NCI-H345 treated with DMSO at 0.1 percent for 48 hours (cell line): ENCODE data around the gene PSMF1.

Source experiments
- DNase-seq: peaks from one replicate; lab custom pipeline; 2025; ENCODE audit not compliant: unreplicated experiment; lab: John Stamatoyannopoulos, UW

The PSMF1 gene

DNA sequence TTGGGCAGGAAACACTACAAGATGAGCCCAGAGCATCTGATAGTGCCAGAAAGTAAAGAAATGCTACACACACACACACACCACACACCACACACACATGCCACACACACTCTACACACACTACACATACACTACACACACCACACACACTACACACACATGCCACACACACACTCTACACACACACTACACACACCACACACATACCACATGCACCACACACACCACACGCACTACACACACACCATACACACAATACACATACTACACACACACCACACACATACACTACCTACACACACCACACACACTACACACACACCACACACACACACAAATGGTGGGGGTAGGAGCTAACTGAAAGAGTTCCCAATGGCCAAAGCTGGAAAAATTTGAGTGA is 69.9 kb downstream of the PSMF1 start:
- DNase-seq, result no peak

DNA sequence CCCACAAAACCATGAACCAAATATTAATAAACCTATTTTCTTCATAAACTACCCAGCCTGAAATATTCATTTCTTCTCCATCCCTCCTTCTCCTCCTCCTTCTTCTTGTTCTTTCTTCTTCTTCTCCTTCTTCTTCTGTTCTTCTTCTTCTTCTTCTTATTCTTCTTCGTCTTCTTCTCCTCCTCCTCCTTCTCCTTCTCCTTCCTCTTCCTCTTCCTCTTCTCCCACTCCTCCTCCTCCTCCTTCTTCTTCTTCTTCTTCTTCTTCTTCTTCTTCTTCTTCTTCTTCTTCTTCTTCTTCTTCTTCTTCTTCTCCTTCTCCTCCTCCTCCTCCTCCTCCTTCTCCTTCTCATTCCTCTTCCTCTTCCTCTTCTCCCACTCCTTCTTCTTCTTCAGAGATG is 71.4 kb downstream of the PSMF1 start:
- DNase-seq, result no peak

GRCh38 chr20:1190847-1191246 is 72.4 kb downstream of the PSMF1 start:
- no peak for DNase-seq

DNA sequence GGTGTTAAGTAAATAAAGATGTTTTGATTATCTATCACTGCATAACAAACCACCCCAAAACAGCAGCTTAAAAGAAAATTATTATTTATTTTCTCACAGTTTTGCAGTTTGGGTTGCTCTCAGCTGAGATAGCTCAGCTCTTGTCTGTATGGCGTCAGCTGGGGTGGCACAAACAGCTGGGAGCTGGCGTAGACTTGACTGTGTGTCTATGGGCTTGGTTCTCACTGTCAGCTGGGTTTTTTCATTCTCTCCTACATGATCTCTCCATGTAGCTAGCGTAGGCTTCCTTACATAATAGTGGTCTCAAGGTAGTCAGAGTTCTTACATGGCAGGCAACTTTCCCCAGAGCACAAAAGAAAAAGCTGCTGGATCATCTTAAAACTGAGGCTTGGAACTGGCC is 72.9 kb downstream of the PSMF1 start:
- DNase-seq, result no peak

- no peak for DNase-seq
Measured at GRCh38 chr20:1195226-1195625, 76.8 kb downstream of the PSMF1 start.

DNA sequence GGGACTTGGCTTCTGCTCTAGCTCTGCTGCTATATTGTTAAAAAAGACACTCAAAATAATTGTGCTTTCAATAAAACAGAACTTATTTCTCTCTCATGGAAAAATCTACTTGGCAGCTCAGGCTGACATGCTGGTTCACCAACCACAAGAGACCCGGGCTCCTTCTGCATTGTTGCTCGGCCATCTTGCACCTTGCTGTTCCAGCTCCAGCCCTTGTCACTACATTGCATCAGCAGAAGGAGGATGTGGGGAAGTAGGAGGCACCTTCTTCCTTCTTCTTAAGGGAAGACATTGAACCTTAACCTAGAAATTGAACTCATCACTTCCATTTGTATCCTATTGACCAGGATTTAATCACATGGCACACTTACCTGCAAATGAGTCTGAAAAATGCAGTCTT is 78.2 kb downstream of the PSMF1 start:
- no peak for DNase-seq

- DNase-seq, result no peak
Measured at GRCh38 chr20:1197801-1198200, 79.4 kb downstream of the PSMF1 start.

DNA sequence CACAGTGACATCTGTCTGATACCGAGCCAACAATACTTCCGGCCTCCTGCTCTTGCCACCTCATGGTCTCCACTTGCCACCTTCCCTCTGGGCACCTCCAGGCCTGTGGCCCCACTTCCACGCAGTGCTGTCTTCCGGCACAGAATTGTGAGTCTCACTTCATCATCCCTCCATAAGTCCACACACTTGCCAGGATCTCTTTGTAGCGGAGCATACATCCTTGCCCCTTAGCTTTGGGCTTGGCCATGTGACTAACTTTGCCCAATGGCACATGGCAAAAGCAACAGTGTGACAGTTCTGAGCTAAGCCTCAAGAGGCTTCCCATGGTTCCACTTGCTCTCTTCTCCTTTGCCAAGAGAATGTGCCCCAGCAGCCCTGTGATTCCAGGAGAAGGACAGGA is 80.3 kb downstream of the PSMF1 start:
- no peak for DNase-seq

- DNase-seq, result no peak
Measured at GRCh38 chr20:1199212-1199873, 80.9 kb downstream of the PSMF1 start.

DNA sequence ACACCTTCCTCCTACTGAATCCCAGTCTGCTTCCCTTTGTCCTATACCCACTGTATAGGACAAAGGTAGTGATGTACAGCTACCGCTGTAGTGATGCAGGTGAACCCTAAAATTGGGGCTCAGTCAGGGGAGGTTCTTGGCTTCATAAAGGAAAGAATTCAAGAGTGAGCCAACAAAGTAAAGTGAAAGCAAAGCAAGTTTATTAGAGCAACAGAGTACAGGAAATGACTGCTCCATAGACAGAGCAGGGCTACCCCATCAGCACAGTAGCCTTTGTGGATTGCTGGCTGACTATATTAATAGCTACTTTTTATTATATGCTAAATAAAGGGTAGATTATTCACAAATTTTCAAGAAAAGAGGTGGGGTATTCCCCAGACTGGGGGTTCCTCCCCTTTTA is 81.6 kb downstream of the PSMF1 start:
- no peak for DNase-seq

DNA sequence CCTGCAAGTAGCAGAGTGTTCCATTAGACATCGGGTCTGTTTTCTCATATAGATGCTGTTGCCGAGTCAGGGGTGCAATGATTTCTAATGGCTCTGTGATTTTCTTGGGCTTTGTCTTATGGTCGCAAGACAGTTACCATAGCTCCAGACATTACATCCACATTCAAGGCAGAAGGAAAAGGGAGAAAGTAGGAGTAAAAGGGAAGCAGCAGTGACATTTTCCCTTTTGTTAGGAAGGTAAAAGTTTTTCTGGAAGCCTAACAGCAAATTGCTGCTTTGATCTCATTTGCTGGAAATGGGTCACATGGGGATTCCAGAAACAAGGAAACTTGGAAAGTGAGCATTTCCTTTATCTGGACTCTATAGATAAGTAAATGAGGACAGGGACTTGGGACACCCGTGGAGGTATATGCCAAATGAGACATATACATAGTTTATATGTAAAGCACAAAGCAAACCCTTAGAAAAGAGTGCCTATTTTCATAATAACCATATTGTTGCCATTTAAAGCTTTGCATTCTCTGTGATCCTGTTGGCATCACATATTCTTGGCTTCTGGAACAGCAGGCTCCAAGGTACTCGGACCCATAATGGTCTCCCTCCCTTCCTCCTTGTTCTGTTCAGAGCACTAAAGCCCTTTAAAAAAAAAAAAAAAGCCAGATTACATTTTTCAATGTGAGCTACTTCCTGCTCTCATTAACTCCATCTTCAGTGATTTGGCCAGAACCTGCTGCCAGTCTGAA is 84.5 kb downstream of the PSMF1 start, which contains the start of gene C20orf202:
C20orf202 (plus strand) TSS at position 693 of the 743 bp plus-strand sequence. CDS start 132 bp downstream, outside the sequence.
- DNase-seq, result no peak

- no peak for DNase-seq
Measured at GRCh38 chr20:1203630-1204029, 85.2 kb downstream of the PSMF1 start.

- DNase-seq, result no peak
Measured at GRCh38 chr20:1204113-1204512, 85.7 kb downstream of the PSMF1 start.

- no peak for DNase-seq
Measured at GRCh38 chr20:1204576-1204975, 86.2 kb downstream of the PSMF1 start.

GRCh38 chr20:1205802-1206201 is 87.4 kb downstream of the PSMF1 start:
- no peak for DNase-seq

DNA sequence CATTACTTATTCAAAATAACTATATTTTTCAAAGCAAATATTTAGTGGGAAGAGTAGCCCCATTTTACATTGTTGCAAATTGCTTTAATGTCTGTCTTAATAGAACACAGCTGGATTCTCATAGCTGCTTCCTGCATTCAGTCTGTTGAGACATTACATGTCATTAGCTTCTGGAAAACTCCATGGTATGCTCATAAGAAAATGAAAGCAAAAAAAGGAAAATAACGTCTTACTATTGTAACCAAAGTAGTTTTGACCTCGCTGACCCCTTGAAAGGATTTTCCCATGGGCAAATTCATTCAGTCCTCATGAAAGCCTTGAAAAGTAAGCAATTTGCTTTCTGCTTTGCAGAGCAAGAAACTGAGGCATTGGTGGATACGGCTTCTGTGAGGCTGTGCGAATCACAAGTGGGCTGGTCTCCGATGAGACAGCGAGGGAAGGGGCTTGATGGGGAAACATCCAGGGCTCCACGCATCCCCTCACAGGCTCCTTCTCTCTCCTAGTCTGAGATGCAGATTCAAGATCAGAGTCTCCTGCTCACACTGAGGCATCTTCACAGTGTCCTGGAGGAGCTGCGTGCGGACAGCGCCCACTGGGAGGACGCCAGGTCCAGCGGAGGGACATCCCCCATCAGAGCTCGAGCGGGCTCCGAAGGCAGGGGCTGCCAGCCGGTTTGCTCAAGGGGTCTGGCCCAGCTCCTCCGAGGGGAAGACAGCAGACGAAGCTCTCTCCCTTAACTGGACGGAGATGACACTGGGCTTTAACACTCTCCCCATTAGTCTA is 88.2 kb downstream of the PSMF1 start:
- DNase-seq, result no peak

DNA sequence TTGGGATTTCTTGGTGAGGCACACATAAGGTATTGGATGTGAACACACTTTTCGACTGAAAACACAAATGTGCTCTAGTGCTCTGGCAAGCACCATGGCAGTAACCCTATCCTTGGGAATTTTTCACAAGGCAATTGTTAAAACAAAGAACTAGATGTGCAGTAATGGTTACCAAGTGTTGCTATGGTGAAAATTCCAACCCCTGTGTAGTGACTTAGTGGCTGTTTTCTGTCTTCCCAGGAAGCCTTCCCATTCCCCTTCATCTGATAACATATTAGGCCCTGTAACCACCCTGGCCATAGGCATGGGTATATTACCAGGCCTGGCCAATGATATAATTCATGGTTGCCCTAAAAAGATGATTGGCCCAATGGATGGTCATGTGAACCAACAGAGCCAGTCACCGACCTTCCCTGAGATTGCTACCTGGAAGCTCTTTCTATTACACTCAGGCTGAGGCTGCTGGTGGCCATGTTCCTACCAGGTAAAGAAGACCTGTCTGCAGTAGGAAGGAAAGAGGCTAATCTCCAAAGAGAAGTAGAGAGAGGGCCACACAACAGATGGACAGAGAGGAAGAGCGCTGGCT is 89.0 kb downstream of the PSMF1 start:
- no peak for DNase-seq

- no peak for DNase-seq
Measured at GRCh38 chr20:1209447-1210387, 91.3 kb downstream of the PSMF1 start.

GRCh38 chr20:1210501-1210900 is 92.1 kb downstream of the PSMF1 start:
- no peak for DNase-seq

GRCh38 chr20:1212023-1212422 is 93.6 kb downstream of the PSMF1 start:
- no peak for DNase-seq
